Measurements from ENCODE around the gene E4F1. TPM values are rescaled to one million over a fixed set of nuclear protein-coding genes. Genes with fewer than 3 reads are reported as not detected.
A peak's percentile ranks its signal among the peaks of the same experiment; 100 is the strongest.

E4F1 gene
- total and polyA plus RNA-seq, 2 of the 8 experiments (the other 6 are each of a cell fraction or from before 2014, with no cell fraction given), result 22.2 to 27.0 TPM

- Histone ChIP-seq H3K9ac (replicated peaks in 1 of 4; ENCODE audit: extremely low read depth in 1 of 4, low read depth in 3 of 4, low read length in 3 of 4) (no peak overlapping the region), H3K4me3 (ENCODE audit: extremely low read depth in 1 of 4, insufficient read depth in 2 of 4, low read depth in 3 of 4, low read length in 4 of 4) (peak overlapping the region in 1 of 4 experiments; percentile 63; a peak in 3 of 8 replicates), H4K5ac (ENCODE audit: insufficient read length, low read depth, low read length) (no peak overlapping the region), H2BK120ac (replicated peaks; ENCODE audit: low read depth, low read length) (no peak overlapping the region), H3K56ac (replicated peaks; ENCODE audit: insufficient read length, low read depth, low read length) (no peak overlapping the region), H3K36me3 (ENCODE audit: control insufficient read depth in 2 of 4, insufficient read depth in 4 of 4, low read length in 3 of 4) (peaks cover 3 to 40% (median 5%) of the 10 kb centered on the region in 4 experiments; a peak in 4 of 8 replicates), H3K9me3 (ENCODE audit: insufficient read depth in 2 of 2, low read depth in 1 of 2, low read length in 1 of 2) (no peaks in the 10 kb centered on the region), H2AK5ac (ENCODE audit: low read depth, low read length) (no peak overlapping the region), H3K4me2 (ENCODE audit: insufficient read depth in 1 of 2, low read depth in 2 of 2, low read length in 2 of 2) (peak overlapping the region; percentile 78 to 82), H3K4me1 (replicated peaks in 1 of 4; ENCODE audit: control insufficient read depth in 3 of 4, insufficient read depth in 4 of 4, low read length in 3 of 4) (peaks cover 0 to 19% (median 10%) of the 10 kb centered on the region in 4 experiments; a peak in 5 of 7 replicates), H3K14ac (ENCODE audit: insufficient read length) (no peak overlapping the region), H4K91ac (replicated peaks; ENCODE audit: insufficient read length, low read length) (no peak overlapping the region), H3K18ac (ENCODE audit: extremely low read depth, low read length) (no peak overlapping the region), H3K79me1 (ENCODE audit: low read depth, low read length) (no peaks in the 10 kb centered on the region), H4K20me1 (replicated peaks in 1 of 2; ENCODE audit: control insufficient read depth in 1 of 2, insufficient read depth in 2 of 2, low read length in 2 of 2) (peaks cover 0 to 14% of the 10 kb centered on the region in 2 experiments), H3K4ac (replicated peaks; ENCODE audit: insufficient read length, low read depth, low read length) (no peak overlapping the region), H4K8ac (ENCODE audit: extremely low read depth, insufficient read depth, low read length) (no peak overlapping the region), H2AFZ (ENCODE audit: low read length) (no peak overlapping the region), H3K23ac (ENCODE audit: insufficient read length) (no peak overlapping the region), H3K79me2 (ENCODE audit: control insufficient read depth in 1 of 2, insufficient read depth in 2 of 2, low read length in 2 of 2) (no peaks in the 10 kb centered on the region), H2BK20ac (ENCODE audit: low read length) (no peak overlapping the region), H2BK5ac (ENCODE audit: low read depth, low read length) (no peak overlapping the region), H3K27ac (ENCODE audit: low read depth, low read length) (no peak overlapping the region), H3K27me3 (replicated peaks in 1 of 4; ENCODE audit: control insufficient read depth in 3 of 4, extremely low read depth in 1 of 4, insufficient read depth in 3 of 4, low read length in 3 of 4) (peaks cover 4 to 20% (median 16%) of the 10 kb centered on the region in 4 experiments; a peak in 6 of 7 replicates), H3K23me2 (ENCODE audit: low read depth, low read length) (peaks cover 16% of the 10 kb centered on the region; the same call in 1 of the 2 replicates), H2BK15ac (ENCODE audit: low read length) (no peak overlapping the region), H2BK12ac (ENCODE audit: low read depth, low read length) (no peak overlapping the region)
- ChIA-PET CTCF (ENCODE audit: partially characterized antibody) (interaction anchor here (1.0 to 2.7 kb wide), 4 partner anchors 9 to 41 kb away, joined by 4 to 9 read pairs (median 6); partner anchors contain the start of gene ECI1), POLR2A (ENCODE audit: partially characterized antibody) (interaction anchor here (0.8 to 8.6 kb wide), 17 partner anchors 9 to 296 kb away, joined by 3 to 181 read pairs (median 6); partner anchors contain the start of genes CEMP1, E4F1, ECI1 and MLST8)
- FAIRE-seq (no peak), DNase-seq (ENCODE audit: low read depth in 1 of 2, low spot score in 2 of 2) (no peak)
- WGBS, 2 experiments (ENCODE audit: extremely low coverage in 1 of 2, insufficient coverage in 1 of 2, insufficient read length in 1 of 2, insufficient replicate concordance in 2 of 2, low coverage in 1 of 2, low lambda C conversion rate in 2 of 2, missing lambda C conversion rate in 1 of 2), result 80% methylated on average over 19 of the region's 19 CpGs; no CpG with 5 or more reads in 1 of the 2 experiments
- no peak for TF ChIP-seq JUND (IDR thresholded peaks at IDR 0.05; ENCODE audit: low read length)
- TF ChIP-seq GTF2F1 (IDR thresholded peaks at IDR 0.05; ENCODE audit: borderline replicate concordance, low read depth, low read length), result no peak
- no peak for TF ChIP-seq POLR2AphosphoS5 (IDR thresholded peaks at IDR 0.05; ENCODE audit: low read depth, low read length)
- no peak for TF ChIP-seq TAF1 (IDR thresholded peaks at IDR 0.05; ENCODE audit: low read depth, low read length)
- no peak for TF ChIP-seq EZH2 (IDR thresholded peaks at IDR 0.05; ENCODE audit: low read depth, low read length, severe bottlenecking)
- no peak for TF ChIP-seq GABPA (IDR thresholded peaks at IDR 0.05; ENCODE audit: borderline replicate concordance, insufficient read depth, low read length)
- no peak for TF ChIP-seq EP300 (IDR thresholded peaks at IDR 0.05; ENCODE audit: borderline replicate concordance in 1 of 2, low read depth in 2 of 2, low read length in 2 of 2)
- TF ChIP-seq E2F6 (IDR thresholded peaks at IDR 0.05), result no peak
- TF ChIP-seq TCF12 (IDR thresholded peaks at IDR 0.05; ENCODE audit: low read depth, low read length), result no peak
- TF ChIP-seq SP2 (IDR thresholded peaks at IDR 0.05; ENCODE audit: low read length), result no peak
Measured at GRCh38 chr16:2235695-2236336, 12.4 kb downstream of the E4F1 start.
